A549 (cell line): ENCODE measurements around the gene BSPRY. TPM values are rescaled to one million over a fixed set of nuclear protein-coding genes. Genes with fewer than 3 reads are reported as not detected.

Experiments
- ATAC-seq, 2 experiments: fragments of 200-7000 bp in 1 of 2; fragments of >200 bp in 1 of 2; cut with Nextera tagmentation in 1 of 2; cut with Tn5 transposase in 1 of 2; 3 replicates each; pipeline versions ENCODE4 v1.8.0 to v1.9.1; 2018 to 2020; ENCODE audit warnings: mild to moderate bottlenecking in 1 of 2, moderate library complexity in 1 of 2
- CTCF ChIA-PET: fragments of 300-600 bp; sonication (Branson Sonifier 250); formaldehyde crosslinking; extraction: SDS; loops from one replicate; lab custom pipeline; 2021; ENCODE audit warnings: antibody characterized with exemption, inconsistent platforms; lab: Yijun Ruan, JAX
- POLR2A ChIA-PET: fragments of 350-600 bp; formaldehyde crosslinking; extraction: SDS; loops from one replicate; lab custom pipeline; 2021; ENCODE audit warnings: antibody characterized with exemption, inconsistent platforms; lab: Yijun Ruan, JAX
- DNase-seq, 2 experiments: peaks; one replicate each; pipeline versions ENCODE4 v3.0.0 to v3.0.0-alpha.2; 2011 to 2016; ENCODE audit warnings: low read depth in 1 of 2, low spot score in 1 of 2
- FAIRE-seq: peaks from 2 replicates; lab custom pipeline; 2011; peaks lifted over from hg19 to GRCh38; lab: Jason Lieb, UNC
- H3K27ac ChIP-seq, 2 experiments: fragments of >200 bp; sonication (Bioruptor Twin); formaldehyde crosslinking; 3 replicates each; pipeline ENCODE4 v1.5.1; 2016 to 2017
- H3K4me1 ChIP-seq: fragments of >200 bp; sonication (Bioruptor Twin); formaldehyde crosslinking; 3 replicates; pipeline ENCODE4 v1.6.1; 2016
- H3K4me2 ChIP-seq: fragments of >200 bp; sonication (Bioruptor Twin); formaldehyde crosslinking; 3 replicates; pipeline ENCODE4 v1.6.1; 2016
- H3K4me3 ChIP-seq: fragments of >200 bp; sonication (Bioruptor Twin); formaldehyde crosslinking; 3 replicates; pipeline ENCODE4 v1.5.1; 2016
- H3K9me3 ChIP-seq: fragments of >200 bp; sonication (Bioruptor Twin); formaldehyde crosslinking; 3 replicates; pipeline ENCODE4 v1.6.1; 2016
- BCL3 ChIP-seq: fragments of >200 bp; sonication (Bioruptor Twin); formaldehyde crosslinking; IDR thresholded peaks from 3 replicates; pipeline ENCODE4 v1.6.1; 2016
- CBX8 ChIP-seq: fragments of 200-600 bp; sonication (generic); IDR thresholded peaks from 2 replicates; pipeline ENCODE4 v1.6.1; 2016
- CEBPB ChIP-seq, 2 experiments: fragments of >200 bp in 1 of 2; sonication (Bioruptor Twin) in 1 of 2; formaldehyde crosslinking in 1 of 2; IDR thresholded peaks; 2 replicates each; pipeline ENCODE4 v1.6.1; 2012 to 2016
- E2F6 ChIP-seq: IDR thresholded peaks from 2 replicates; pipeline ENCODE4 v1.6.1; 2012; ENCODE audit warnings: low read depth, borderline replicate concordance
- EHF ChIP-seq: fragments of 250-450 bp; sonication (Bioruptor Pico); IDR thresholded peaks from 2 replicates; pipeline ENCODE4 v1.5.0; 2020; ENCODE audit warnings: mild to moderate bottlenecking
- EHMT2 ChIP-seq: fragments of 200-600 bp; sonication (generic); IDR thresholded peaks from 2 replicates; pipeline ENCODE4 v1.6.1; 2016; ENCODE audit warnings: antibody characterized with exemption, low read depth, mild to moderate bottlenecking, moderate library complexity
- EP300 ChIP-seq, 2 experiments: fragments of >200 bp; sonication (Bioruptor Twin); formaldehyde crosslinking; IDR thresholded peaks; 2 replicates in 1 of 2; 3 replicates in 1 of 2; pipeline ENCODE4 v1.6.1; 2016 to 2017
- FOXS1 ChIP-seq: fragments of 250-450 bp; sonication (Bioruptor Pico); IDR thresholded peaks from 2 replicates; pipeline ENCODE4 v1.5.0; 2020; ENCODE audit warnings: mild to moderate bottlenecking, moderate library complexity
- HDAC2 ChIP-seq: fragments of 200-600 bp; sonication (generic); IDR thresholded peaks from 2 replicates; pipeline ENCODE4 v1.6.1; 2016
- HEYL ChIP-seq: fragments of 250-450 bp; sonication (Bioruptor Pico); IDR thresholded peaks from 2 replicates; pipeline ENCODE4 v1.8.0; 2021; ENCODE audit warnings: mild to moderate bottlenecking, moderate library complexity
- HOXB13 ChIP-seq: fragments of 250-450 bp; sonication (Bioruptor Pico); IDR thresholded peaks from 2 replicates; pipeline ENCODE4 v1.5.0; 2020; ENCODE audit warnings: low read depth, mild to moderate bottlenecking, moderate library complexity
- HOXB5 ChIP-seq: fragments of 250-450 bp; sonication (Bioruptor Pico); IDR thresholded peaks from 2 replicates; pipeline ENCODE4 v1.5.0; 2020; ENCODE audit warnings: mild to moderate bottlenecking, moderate library complexity
- JUN ChIP-seq, 2 experiments: fragments of >200 bp; sonication (Bioruptor Twin); formaldehyde crosslinking; IDR thresholded peaks; 2 replicates in 1 of 2; 3 replicates in 1 of 2; pipeline ENCODE4 v1.6.1; 2016 to 2017
- JUNB ChIP-seq: fragments of >200 bp; sonication (Bioruptor Twin); formaldehyde crosslinking; IDR thresholded peaks from 2 replicates; pipeline ENCODE4 v1.6.1; 2016
- MAFK ChIP-seq: fragments of 450-650 bp; IDR thresholded peaks from 2 replicates; pipeline ENCODE4 v1.6.1; 2014; ENCODE audit not compliant: partially characterized antibody
- MAZ ChIP-seq: fragments of 150-350 bp; IDR thresholded peaks from 2 replicates; pipeline ENCODE4 v1.6.1; 2014; ENCODE audit warnings: antibody characterized with exemption, low read depth, low read length, borderline replicate concordance
- NPAS2 ChIP-seq: fragments of 250-450 bp; sonication (Bioruptor Pico); IDR thresholded peaks from 2 replicates; pipeline ENCODE4 v1.8.0; 2022; ENCODE audit warnings: mild to moderate bottlenecking, moderate library complexity, borderline replicate concordance
- NR3C1 ChIP-seq: fragments of >200 bp; sonication (Bioruptor Twin); formaldehyde crosslinking; IDR thresholded peaks from 3 replicates; pipeline ENCODE4 v1.6.1; 2017
- PHF8 ChIP-seq: fragments of 200-600 bp; sonication (generic); IDR thresholded peaks from 2 replicates; pipeline ENCODE4 v1.6.1; 2016; ENCODE audit warnings: low read depth, mild to moderate bottlenecking, antibody characterized with exemption, moderate library complexity, borderline replicate concordance
- POLR2A ChIP-seq: IDR thresholded peaks from 2 replicates; pipeline ENCODE4 v1.6.1; 2012; ENCODE audit warnings: mild to moderate bottlenecking, low read length
- POLR2AphosphoS2 ChIP-seq: conservative IDR thresholded peaks from 2 replicates; pipeline ENCODE4 v1.6.1; 2012; ENCODE audit warnings: low read length, improper control_type of control experiment, inconsistent platforms
- RAD21 ChIP-seq, 2 experiments: fragments of >200 bp in 1 of 2; sonication (Bioruptor Twin) in 1 of 2; formaldehyde crosslinking in 1 of 2; IDR thresholded peaks in 1 of 2; conservative IDR thresholded peaks in 1 of 2; 2 replicates in 1 of 2; 3 replicates in 1 of 2; pipeline ENCODE4 v1.6.1; 2012 to 2018; ENCODE audit warnings: inconsistent platforms in 1 of 2
- RARB ChIP-seq: fragments of 250-450 bp; sonication (Bioruptor Pico); IDR thresholded peaks from 2 replicates; pipeline ENCODE4 v1.8.0; 2021; ENCODE audit warnings: mild to moderate bottlenecking, moderate library complexity
- RCOR1 ChIP-seq: fragments of 150-350 bp; IDR thresholded peaks from 2 replicates; pipeline ENCODE4 v1.6.1; 2014; ENCODE audit warnings: antibody characterized with exemption, low read length, low read depth
- RNF2 ChIP-seq: fragments of 200-600 bp; sonication (generic); IDR thresholded peaks from 2 replicates; pipeline ENCODE4 v1.6.1; 2016; ENCODE audit warnings: low read depth, mild to moderate bottlenecking, antibody characterized with exemption, moderate library complexity, borderline replicate concordance
- SMC3 ChIP-seq: fragments of >200 bp; sonication (Bioruptor Twin); formaldehyde crosslinking; IDR thresholded peaks from 3 replicates; pipeline ENCODE4 v1.6.1; 2018; ENCODE audit warnings: inconsistent platforms
- TFCP2L1 ChIP-seq: fragments of 250-450 bp; sonication (Bioruptor Pico); IDR thresholded peaks from 2 replicates; pipeline ENCODE4 v1.5.0; 2021; ENCODE audit warnings: mild to moderate bottlenecking
- TP53 ChIP-seq: fragments of 250-450 bp; sonication (Bioruptor Pico); IDR thresholded peaks from 2 replicates; pipeline ENCODE4 v1.5.0; 2021; ENCODE audit warnings: mild to moderate bottlenecking, moderate library complexity
- WGBS: methylation state at CpG from one replicate; pipeline ENCODE4 v1.1.6; 2017; ENCODE audit errors: missing lambda C conversion rate; 5-methylcytosine and 5-hydroxymethylcytosine counted together
- polyA plus RNA-seq, 4 experiments: library from polyadenylated mRNA; depleted of rRNA in 3 of 4; stranded (reverse); fragments of >200 nt; fragmentation: RNase III in 1 of 4; extraction: RNeasy Plus Mini Kit Qiagen cat#74134 plus additional on column Dnase treatment in 1 of 4; gene quantifications; 2 replicates in 3 of 4; 3 replicates in 1 of 4; pipeline ENCODE4 v1.2.3, GENCODE V29; 2011 to 2017
- TF ChIP-seq, protein P1 (sequence below): fragments of >200 bp; sonication (Bioruptor Twin); formaldehyde crosslinking; IDR thresholded peaks from 3 replicates; pipeline ENCODE4 v1.5.1; 2016
- TF ChIP-seq, protein P2 (sequence below): fragments of >200 bp; sonication (Bioruptor Twin); formaldehyde crosslinking; IDR thresholded peaks from 2 replicates; pipeline ENCODE4 v1.6.1; 2016
- TF ChIP-seq, protein P3 (sequence below): fragments of 450-650 bp; IDR thresholded peaks from 2 replicates; pipeline ENCODE4 v1.6.1; 2014; ENCODE audit warnings: antibody characterized with exemption

The BSPRY gene
- polyA plus RNA-seq, 2 of the 4 experiments (the other 2 are of a cell fraction): 0.05 to 0.06 TPM

DNA sequence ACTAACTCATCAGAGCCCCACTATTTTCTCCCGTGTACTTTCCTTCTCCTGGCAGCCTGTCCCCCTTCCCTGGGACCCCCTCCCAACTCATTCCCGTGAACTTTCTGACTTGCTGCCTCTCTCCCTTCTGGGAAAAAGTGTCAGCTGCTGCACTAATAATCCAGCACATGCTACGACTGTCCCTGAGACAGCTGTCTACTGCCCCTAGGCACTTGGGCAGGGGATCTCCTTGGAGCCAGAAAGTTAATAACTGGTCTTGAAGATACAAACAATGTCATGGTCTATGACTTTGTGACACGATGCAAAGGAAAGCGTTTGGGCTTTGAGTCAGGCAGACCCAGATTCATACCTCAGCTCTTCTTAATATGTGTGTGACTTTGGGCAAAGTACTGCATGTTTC is 36.1 kb upstream of the BSPRY start:
- TF ChIP-seq BCL3 (no peak), JUN (IDR thresholded peaks at IDR 0.05) (no peak), RNF2 (no peak), HOXB5 (CRISPR knock-in tag) (no peak), CEBPB (IDR thresholded peaks at IDR 0.05) (no peak), RAD21 (conservative IDR thresholded peaks at IDR 0.05 in 1 of 2, IDR thresholded peaks at IDR 0.05 in 1 of 2) (no peak), FOXS1 (CRISPR knock-in tag) (no peak), NPAS2 (no peak), HEYL (no peak), POLR2AphosphoS2 (no peak)
- CTCF ChIA-PET: interaction anchor here (1.2 to 6.7 kb wide), 3 partner anchors 13 to 87 kb away, joined by 3 to 52 read pairs (median 10); partner anchors contain the start of gene ALAD
- ATAC-seq: no peak
- POLR2A ChIA-PET: no interaction called here
- no peak for DNase-seq
- FAIRE-seq: no peak
- no peaks in the 10 kb centered on the region for H3K9me3 ChIP-seq
- no peak overlapping the region for H3K4me3 ChIP-seq
- no peak overlapping the region for H3K27ac ChIP-seq
- H3K4me1 ChIP-seq: no peaks in the 10 kb centered on the region
- no peak overlapping the region for H3K4me2 ChIP-seq
- WGBS: 62% methylated on average over 5 of the region's 5 CpGs

DNA sequence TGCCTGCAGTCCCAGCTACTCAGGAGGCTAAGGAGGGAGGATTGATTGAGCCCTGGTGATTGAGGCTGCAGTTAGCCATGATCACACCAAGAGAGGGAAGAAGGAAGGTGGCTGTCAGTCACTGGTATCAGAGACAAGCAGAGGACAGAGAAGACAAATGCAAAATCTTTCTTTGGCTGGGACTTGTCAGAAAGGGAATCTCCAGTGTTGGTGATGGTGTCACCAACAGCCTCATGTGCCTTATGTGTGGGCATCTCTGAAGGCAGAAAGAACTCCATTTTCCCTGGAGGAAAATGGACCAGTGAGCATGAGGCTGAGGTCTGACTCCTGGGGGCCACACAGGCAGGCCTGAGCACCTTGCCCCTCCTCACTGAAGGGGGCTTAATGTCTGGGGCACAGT is 34.1 kb upstream of the BSPRY start:
- ChIA-PET CTCF (interaction anchor here (0.7 to 2.7 kb wide), 2 partner anchors 13 to 615 kb away, joined by 4 to 10 read pairs; no protein-coding TSS in a partner anchor), POLR2A (no interaction called here)
- FAIRE-seq (no peak), ATAC-seq (no peak), DNase-seq (no peak)
- no peaks in the 10 kb centered on the region for H3K4me1 ChIP-seq
- no peak overlapping the region for H3K27ac ChIP-seq
- H3K9me3 ChIP-seq: no peaks in the 10 kb centered on the region
- no peak for TF ChIP-seq HDAC2
- no peak for TF ChIP-seq TFCP2L1 (CRISPR knock-in tag)
- no peak for TF ChIP-seq RCOR1
- no peak for TF ChIP-seq MAZ
- no peak for TF ChIP-seq HOXB5 (CRISPR knock-in tag)
- no peak for TF ChIP-seq HEYL
- no peak for TF ChIP-seq MAFK
- no peak for TF ChIP-seq NR3C1
- TF ChIP-seq, protein P1, sequence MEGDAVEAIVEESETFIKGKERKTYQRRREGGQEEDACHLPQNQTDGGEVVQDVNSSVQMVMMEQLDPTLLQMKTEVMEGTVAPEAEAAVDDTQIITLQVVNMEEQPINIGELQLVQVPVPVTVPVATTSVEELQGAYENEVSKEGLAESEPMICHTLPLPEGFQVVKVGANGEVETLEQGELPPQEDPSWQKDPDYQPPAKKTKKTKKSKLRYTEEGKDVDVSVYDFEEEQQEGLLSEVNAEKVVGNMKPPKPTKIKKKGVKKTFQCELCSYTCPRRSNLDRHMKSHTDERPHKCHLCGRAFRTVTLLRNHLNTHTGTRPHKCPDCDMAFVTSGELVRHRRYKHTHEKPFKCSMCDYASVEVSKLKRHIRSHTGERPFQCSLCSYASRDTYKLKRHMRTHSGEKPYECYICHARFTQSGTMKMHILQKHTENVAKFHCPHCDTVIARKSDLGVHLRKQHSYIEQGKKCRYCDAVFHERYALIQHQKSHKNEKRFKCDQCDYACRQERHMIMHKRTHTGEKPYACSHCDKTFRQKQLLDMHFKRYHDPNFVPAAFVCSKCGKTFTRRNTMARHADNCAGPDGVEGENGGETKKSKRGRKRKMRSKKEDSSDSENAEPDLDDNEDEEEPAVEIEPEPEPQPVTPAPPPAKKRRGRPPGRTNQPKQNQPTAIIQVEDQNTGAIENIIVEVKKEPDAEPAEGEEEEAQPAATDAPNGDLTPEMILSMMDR: no peak
- no peak for TF ChIP-seq PHF8
- no peak for TF ChIP-seq BCL3
- no peak overlapping the region for H3K4me3 ChIP-seq
- no peak overlapping the region for H3K4me2 ChIP-seq

DNA sequence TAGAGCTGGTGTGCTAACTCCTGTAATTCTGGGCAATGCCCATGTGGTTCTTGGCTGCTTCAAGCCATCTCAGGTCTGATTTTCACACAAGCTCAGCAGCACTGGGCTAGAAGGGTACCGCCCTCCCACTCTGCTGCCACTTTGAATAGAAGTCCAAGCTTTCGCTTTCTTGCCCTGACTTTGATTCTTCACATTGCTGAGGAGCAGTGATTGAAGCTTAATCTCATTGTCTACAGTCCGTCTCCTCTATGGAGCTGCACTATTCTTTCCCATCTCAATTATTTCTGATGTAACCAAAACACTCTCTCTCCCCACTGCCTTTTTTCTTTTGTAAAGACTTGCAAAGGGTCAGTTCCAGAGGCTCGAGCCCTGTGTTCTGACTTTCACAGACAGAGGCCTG is 33.3 kb upstream of the BSPRY start:
- CTCF ChIA-PET: interaction anchor here (0.6 to 2.7 kb wide), 6 partner anchors 12 to 616 kb away, joined by 3 to 10 read pairs (median 3); partner anchors contain the start of gene ALAD

More for the DNA sequence above, 33.3 kb upstream of the BSPRY start:
- H3K27ac ChIP-seq: no peak overlapping the region
- whole genome bisulfite sequencing: 87% methylated on average over 4 of the region's 4 CpGs
- TF ChIP-seq E2F6 (no peak), HOXB13 (no peak), EHMT2 (no peak), SMC3 (no peak), EP300 (IDR thresholded peaks at IDR 0.05) (no peak), EHF (no peak), HEYL (no peak), FOXS1 (CRISPR knock-in tag) (no peak), POLR2A (no peak), PHF8 (no peak), RNF2 (no peak), NR3C1 (no peak), MAFK (no peak), JUNB (no peak), CBX8 (no peak), JUN (IDR thresholded peaks at IDR 0.05) (no peak), RARB (CRISPR knock-in tag) (no peak), TP53 (CRISPR knock-in tag) (no peak)
- TF ChIP-seq, protein P2, sequence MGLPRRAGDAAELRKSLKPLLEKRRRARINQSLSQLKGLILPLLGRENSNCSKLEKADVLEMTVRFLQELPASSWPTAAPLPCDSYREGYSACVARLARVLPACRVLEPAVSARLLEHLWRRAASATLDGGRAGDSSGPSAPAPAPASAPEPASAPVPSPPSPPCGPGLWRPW: no peak
- TF ChIP-seq, protein P3, sequence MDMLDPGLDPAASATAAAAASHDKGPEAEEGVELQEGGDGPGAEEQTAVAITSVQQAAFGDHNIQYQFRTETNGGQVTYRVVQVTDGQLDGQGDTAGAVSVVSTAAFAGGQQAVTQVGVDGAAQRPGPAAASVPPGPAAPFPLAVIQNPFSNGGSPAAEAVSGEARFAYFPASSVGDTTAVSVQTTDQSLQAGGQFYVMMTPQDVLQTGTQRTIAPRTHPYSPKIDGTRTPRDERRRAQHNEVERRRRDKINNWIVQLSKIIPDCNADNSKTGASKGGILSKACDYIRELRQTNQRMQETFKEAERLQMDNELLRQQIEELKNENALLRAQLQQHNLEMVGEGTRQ: no peak
- POLR2A ChIA-PET: no interaction called here
- no peak overlapping the region for H3K4me3 ChIP-seq
- H3K9me3 ChIP-seq: no peaks in the 10 kb centered on the region
- H3K4me2 ChIP-seq: no peak overlapping the region
- FAIRE-seq (no peak), ATAC-seq (no peak), DNase-seq (no peak)
- no peaks in the 10 kb centered on the region for H3K4me1 ChIP-seq
